ENCODE data around the gene PABPN1L. TPM values are rescaled to one million over a fixed set of nuclear protein-coding genes. Genes with fewer than 3 reads are reported as not detected.

The PABPN1L gene
- polyA plus RNA-seq, 2 of the 4 experiments (the other 2 are of a cell fraction): not detected

DNA sequence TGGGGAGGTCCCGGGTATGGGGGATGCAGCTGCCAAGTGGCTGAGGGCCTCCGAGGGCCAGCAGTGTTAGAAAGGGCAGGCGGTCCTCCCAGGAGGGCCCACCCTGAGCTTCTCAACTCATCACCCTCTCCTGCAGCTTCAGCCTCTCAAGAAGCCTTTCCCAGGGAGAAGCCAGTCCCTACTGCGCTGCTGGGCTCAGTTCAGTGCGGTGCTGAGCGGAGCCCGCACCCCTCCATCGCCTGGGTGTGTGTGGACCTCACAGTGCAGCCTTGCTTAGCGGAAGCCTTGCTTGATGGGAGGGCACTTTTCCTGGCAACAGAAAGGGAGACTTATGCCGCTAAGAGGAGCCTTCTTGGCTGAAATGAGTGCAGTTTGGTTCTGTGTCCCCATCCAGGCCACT, 51.2 kb downstream of the PABPN1L start:
- Histone ChIP-seq H3K4me2 (no peak overlapping the region), H3K4me3 (no peak overlapping the region), H3K4me1 (peaks cover 10% of the 10 kb centered on the region), H3K27ac (no peak overlapping the region), H3K9me3 (no peaks in the 10 kb centered on the region)
- ATAC-seq: no peak
- ChIA-PET POLR2A (no interaction called here), CTCF (interaction anchor here (0.5 to 5.9 kb wide), 13 partner anchors 11 to 352 kb away, joined by 3 to 39 read pairs (median 3); partner anchors contain the start of genes GALNS and TRAPPC2L)
- DNase-seq (ENCODE audit: low read depth in 1 of 2, low spot score in 1 of 2): no peak
- FAIRE-seq: no peak
- TF ChIP-seq KDM5A (IDR thresholded peaks at IDR 0.05): no peak
- TF ChIP-seq RFX5 (IDR thresholded peaks at IDR 0.05): no peak
- no peak for TF ChIP-seq SREBF2 (IDR thresholded peaks at IDR 0.05)
- no peak for TF ChIP-seq FOXS1 (CRISPR knock-in tag; IDR thresholded peaks at IDR 0.05)
- TF ChIP-seq MAZ (IDR thresholded peaks at IDR 0.05; ENCODE audit: borderline replicate concordance, low read depth, low read length): no peak
- no peak for TF ChIP-seq FOSL2 (IDR thresholded peaks at IDR 0.05)
- TF ChIP-seq FOSL2 (CRISPR knock-in tag; IDR thresholded peaks at IDR 0.05): no peak
- no peak for TF ChIP-seq JUNB (IDR thresholded peaks at IDR 0.05)
- TF ChIP-seq JUN (IDR thresholded peaks at IDR 0.05): no peak
- TF ChIP-seq, protein P1, sequence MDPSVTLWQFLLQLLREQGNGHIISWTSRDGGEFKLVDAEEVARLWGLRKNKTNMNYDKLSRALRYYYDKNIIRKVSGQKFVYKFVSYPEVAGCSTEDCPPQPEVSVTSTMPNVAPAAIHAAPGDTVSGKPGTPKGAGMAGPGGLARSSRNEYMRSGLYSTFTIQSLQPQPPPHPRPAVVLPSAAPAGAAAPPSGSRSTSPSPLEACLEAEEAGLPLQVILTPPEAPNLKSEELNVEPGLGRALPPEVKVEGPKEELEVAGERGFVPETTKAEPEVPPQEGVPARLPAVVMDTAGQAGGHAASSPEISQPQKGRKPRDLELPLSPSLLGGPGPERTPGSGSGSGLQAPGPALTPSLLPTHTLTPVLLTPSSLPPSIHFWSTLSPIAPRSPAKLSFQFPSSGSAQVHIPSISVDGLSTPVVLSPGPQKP (IDR thresholded peaks at IDR 0.05; ENCODE audit: low read depth, low read length): no peak
- TF ChIP-seq, protein P2, sequence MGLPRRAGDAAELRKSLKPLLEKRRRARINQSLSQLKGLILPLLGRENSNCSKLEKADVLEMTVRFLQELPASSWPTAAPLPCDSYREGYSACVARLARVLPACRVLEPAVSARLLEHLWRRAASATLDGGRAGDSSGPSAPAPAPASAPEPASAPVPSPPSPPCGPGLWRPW (IDR thresholded peaks at IDR 0.05): no peak
- TF ChIP-seq CHD4 (IDR thresholded peaks at IDR 0.05; ENCODE audit: borderline replicate concordance): no peak
- no peak for TF ChIP-seq KDM1A (IDR thresholded peaks at IDR 0.05; ENCODE audit: low read depth)
- TF ChIP-seq MYC (IDR thresholded peaks at IDR 0.05; ENCODE audit: borderline replicate concordance, low read length): no peak
- no peak for TF ChIP-seq PHF8 (IDR thresholded peaks at IDR 0.05; ENCODE audit: borderline replicate concordance, low read depth)
- TF ChIP-seq NPAS2 (CRISPR knock-in tag; IDR thresholded peaks at IDR 0.05; ENCODE audit: borderline replicate concordance): no peak
- no peak for TF ChIP-seq ZSCAN20 (CRISPR knock-in tag; IDR thresholded peaks at IDR 0.05)
- TF ChIP-seq FOSB (CRISPR knock-in tag; IDR thresholded peaks at IDR 0.05): no peak
- TF ChIP-seq POLR2A (IDR thresholded peaks at IDR 0.05; ENCODE audit: low read length): no peak
- 89% methylated on average over 10 of the region's 10 CpGs for WGBS (ENCODE audit: missing lambda C conversion rate)

DNA sequence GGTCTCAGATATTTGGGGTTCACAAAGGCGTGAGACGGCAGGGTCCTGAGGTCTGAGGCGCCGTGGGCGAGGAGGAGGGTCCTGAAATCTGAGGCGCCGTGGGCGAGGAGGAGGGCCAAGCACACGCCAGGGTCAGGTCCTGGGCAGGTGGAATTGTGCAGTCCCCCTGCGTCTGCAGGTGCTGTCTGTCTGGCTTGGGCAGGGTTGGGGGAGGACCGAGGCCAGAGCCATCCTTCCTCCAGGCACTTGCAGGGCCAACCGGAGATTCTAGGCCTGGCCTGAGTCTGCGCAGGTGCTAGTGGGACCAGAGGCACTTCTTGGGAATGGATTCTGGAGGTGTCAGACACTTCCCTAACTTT, 52.3 kb downstream of the PABPN1L start:
- Histone ChIP-seq H3K4me3 (no peak overlapping the region), H3K9me3 (no peaks in the 10 kb centered on the region), H3K4me2 (no peak overlapping the region), H3K4me1 (peaks cover 21% of the 10 kb centered on the region), H3K27ac (no peak overlapping the region)
- ATAC-seq (no peak), FAIRE-seq (no peak), DNase-seq (ENCODE audit: low read depth in 1 of 2, low spot score in 1 of 2) (no peak)
- POLR2A ChIA-PET: interaction anchor here (4.8 kb wide), 1 partner anchor 43 kb away, joined by 33 read pairs; the partner anchor contains the start of genes GALNS and TRAPPC2L
- CTCF ChIA-PET: interaction anchor here (0.6 to 3.8 kb wide), 5 partner anchors 43 to 353 kb away, joined by 3 to 28 read pairs (median 3); partner anchors contain the start of genes GALNS and TRAPPC2L
- TF ChIP-seq TFCP2L1 (CRISPR knock-in tag; IDR thresholded peaks at IDR 0.05) (no peak), MAFK (IDR thresholded peaks at IDR 0.05; ENCODE audit: partially characterized antibody) (no peak), JUN (IDR thresholded peaks at IDR 0.05) (no peak), RNF2 (IDR thresholded peaks at IDR 0.05; ENCODE audit: borderline replicate concordance, low read depth) (no peak), POLR2A (IDR thresholded peaks at IDR 0.05; ENCODE audit: low read length) (no peak), NFE2L2 (conservative IDR thresholded peaks at IDR 0.05; ENCODE audit: low read length) (no peak), FOSB (CRISPR knock-in tag; IDR thresholded peaks at IDR 0.05) (no peak), CEBPB (IDR thresholded peaks at IDR 0.05) (no peak), KDM5A (IDR thresholded peaks at IDR 0.05) (no peak), CBX8 (IDR thresholded peaks at IDR 0.05) (no peak), RARB (CRISPR knock-in tag; IDR thresholded peaks at IDR 0.05) (no peak), RCOR1 (IDR thresholded peaks at IDR 0.05; ENCODE audit: low read depth, low read length) (no peak), RFX5 (IDR thresholded peaks at IDR 0.05) (no peak), JUNB (IDR thresholded peaks at IDR 0.05) (no peak)
- TF ChIP-seq, protein P3, sequence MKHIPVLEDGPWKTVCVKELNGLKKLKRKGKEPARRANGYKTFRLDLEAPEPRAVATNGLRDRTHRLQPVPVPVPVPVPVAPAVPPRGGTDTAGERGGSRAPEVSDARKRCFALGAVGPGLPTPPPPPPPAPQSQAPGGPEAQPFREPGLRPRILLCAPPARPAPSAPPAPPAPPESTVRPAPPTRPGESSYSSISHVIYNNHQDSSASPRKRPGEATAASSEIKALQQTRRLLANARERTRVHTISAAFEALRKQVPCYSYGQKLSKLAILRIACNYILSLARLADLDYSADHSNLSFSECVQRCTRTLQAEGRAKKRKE (CRISPR knock-in tag; IDR thresholded peaks at IDR 0.05; ENCODE audit: low read depth): no peak
- TF ChIP-seq, protein P4, sequence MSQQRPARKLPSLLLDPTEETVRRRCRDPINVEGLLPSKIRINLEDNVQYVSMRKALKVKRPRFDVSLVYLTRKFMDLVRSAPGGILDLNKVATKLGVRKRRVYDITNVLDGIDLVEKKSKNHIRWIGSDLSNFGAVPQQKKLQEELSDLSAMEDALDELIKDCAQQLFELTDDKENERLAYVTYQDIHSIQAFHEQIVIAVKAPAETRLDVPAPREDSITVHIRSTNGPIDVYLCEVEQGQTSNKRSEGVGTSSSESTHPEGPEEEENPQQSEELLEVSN (IDR thresholded peaks at IDR 0.05; ENCODE audit: borderline replicate concordance, low read depth): no peak
- TF ChIP-seq, protein P5, sequence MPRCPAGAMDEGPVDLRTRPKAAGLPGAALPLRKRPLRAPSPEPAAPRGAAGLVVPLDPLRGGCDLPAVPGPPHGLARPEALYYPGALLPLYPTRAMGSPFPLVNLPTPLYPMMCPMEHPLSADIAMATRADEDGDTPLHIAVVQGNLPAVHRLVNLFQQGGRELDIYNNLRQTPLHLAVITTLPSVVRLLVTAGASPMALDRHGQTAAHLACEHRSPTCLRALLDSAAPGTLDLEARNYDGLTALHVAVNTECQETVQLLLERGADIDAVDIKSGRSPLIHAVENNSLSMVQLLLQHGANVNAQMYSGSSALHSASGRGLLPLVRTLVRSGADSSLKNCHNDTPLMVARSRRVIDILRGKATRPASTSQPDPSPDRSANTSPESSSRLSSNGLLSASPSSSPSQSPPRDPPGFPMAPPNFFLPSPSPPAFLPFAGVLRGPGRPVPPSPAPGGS (IDR thresholded peaks at IDR 0.05): no peak
- 89% methylated on average over 13 of the region's 13 CpGs for WGBS (ENCODE audit: missing lambda C conversion rate)
